ENCODE data around the gene ENHO. TPM values are rescaled to one million over a fixed set of nuclear protein-coding genes. Genes with fewer than 3 reads are reported as not detected.

The ENHO gene
- total RNA-seq, 6 experiments from 2014 or later = 0.19 to 0.57 TPM; not detected in 4

DNA sequence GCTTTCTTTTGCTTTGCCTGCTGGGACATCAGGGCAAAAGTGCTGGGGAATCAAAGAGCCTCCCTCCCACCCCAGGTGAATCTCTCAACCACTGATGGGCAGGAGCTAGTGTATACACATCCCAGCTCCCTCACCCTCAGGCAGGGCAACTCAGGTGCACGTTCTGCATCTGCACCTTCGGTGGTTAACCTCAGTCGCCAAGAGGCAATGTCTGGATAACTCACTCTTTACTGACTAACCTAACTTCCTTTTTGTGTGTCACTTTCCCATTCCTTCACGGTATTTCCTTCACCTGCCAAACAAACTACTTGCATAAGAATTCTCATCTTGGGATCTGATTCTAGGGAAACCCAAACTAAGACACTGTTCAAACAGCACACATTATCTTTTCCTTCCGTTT is 40.5 kb upstream of the ENHO start:
- peaks cover 4% of the 10 kb centered on the region; the same call in 1 of the 2 replicates for H3K36me3 Mint-ChIP-seq (ENCODE audit: low read depth)
- no peak for DNase-seq
- no peak overlapping the region for H3K27ac Mint-ChIP-seq
- no peak overlapping the region for H3K4me3 Mint-ChIP-seq
- 0 out of 2 replicates have a peak, but pooled peaks cover 3% of the 10 kb centered on the region for H3K9me3 Mint-ChIP-seq
- H3K27me3 Mint-ChIP-seq (ENCODE audit: insufficient read depth) = peaks cover 39% of the 10 kb centered on the region
- TF ChIP-seq, protein P1, sequence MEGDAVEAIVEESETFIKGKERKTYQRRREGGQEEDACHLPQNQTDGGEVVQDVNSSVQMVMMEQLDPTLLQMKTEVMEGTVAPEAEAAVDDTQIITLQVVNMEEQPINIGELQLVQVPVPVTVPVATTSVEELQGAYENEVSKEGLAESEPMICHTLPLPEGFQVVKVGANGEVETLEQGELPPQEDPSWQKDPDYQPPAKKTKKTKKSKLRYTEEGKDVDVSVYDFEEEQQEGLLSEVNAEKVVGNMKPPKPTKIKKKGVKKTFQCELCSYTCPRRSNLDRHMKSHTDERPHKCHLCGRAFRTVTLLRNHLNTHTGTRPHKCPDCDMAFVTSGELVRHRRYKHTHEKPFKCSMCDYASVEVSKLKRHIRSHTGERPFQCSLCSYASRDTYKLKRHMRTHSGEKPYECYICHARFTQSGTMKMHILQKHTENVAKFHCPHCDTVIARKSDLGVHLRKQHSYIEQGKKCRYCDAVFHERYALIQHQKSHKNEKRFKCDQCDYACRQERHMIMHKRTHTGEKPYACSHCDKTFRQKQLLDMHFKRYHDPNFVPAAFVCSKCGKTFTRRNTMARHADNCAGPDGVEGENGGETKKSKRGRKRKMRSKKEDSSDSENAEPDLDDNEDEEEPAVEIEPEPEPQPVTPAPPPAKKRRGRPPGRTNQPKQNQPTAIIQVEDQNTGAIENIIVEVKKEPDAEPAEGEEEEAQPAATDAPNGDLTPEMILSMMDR (IDR thresholded peaks at IDR 0.05) = no peak
- H3K4me1 Mint-ChIP-seq (ENCODE audit: low read depth) = peaks cover 7% of the 10 kb centered on the region

DNA sequence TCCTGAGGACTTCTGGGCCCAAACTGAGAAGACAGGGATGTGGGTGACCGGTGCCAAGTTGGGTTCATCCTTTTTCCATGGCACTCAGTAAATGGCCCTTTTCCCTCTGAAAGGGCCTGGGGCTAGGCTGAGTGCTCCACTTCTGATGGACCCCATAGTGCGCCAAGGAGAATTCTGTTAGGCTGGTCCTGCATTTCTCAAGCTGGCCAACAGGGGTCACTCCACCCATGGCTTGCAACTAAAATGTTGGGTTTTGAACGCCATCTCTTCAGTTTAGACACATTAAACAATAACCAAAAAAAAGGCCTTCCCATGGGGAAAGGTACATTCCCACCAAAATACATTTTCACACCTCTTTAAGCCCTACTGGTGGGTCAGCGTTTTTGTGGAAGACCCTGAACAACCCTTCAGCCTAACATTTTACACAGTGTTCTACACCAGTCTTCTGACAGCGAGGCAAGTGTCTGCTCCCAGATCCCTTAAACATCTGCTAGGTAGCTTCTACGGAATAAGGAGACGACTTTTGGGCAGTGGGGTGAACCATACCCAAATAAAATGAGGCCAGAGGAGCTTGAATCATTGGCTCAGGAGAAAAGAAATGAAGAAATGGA is 39.5 kb upstream of the ENHO start:
- no peak for DNase-seq
- TF ChIP-seq, protein P1 (IDR thresholded peaks at IDR 0.05) = peak; percentile 80
- Mint-ChIP-seq H3K4me1 (ENCODE audit: low read depth) (peaks cover 7% of the 10 kb centered on the region), H3K9me3 (0 out of 2 replicates have a peak, but pooled peaks cover 3% of the 10 kb centered on the region), H3K27ac (no peak overlapping the region), H3K36me3 (ENCODE audit: low read depth) (peaks cover 4% of the 10 kb centered on the region; the same call in 1 of the 2 replicates), H3K27me3 (ENCODE audit: insufficient read depth) (peaks cover 42% of the 10 kb centered on the region), H3K4me3 (no peak overlapping the region)

DNA sequence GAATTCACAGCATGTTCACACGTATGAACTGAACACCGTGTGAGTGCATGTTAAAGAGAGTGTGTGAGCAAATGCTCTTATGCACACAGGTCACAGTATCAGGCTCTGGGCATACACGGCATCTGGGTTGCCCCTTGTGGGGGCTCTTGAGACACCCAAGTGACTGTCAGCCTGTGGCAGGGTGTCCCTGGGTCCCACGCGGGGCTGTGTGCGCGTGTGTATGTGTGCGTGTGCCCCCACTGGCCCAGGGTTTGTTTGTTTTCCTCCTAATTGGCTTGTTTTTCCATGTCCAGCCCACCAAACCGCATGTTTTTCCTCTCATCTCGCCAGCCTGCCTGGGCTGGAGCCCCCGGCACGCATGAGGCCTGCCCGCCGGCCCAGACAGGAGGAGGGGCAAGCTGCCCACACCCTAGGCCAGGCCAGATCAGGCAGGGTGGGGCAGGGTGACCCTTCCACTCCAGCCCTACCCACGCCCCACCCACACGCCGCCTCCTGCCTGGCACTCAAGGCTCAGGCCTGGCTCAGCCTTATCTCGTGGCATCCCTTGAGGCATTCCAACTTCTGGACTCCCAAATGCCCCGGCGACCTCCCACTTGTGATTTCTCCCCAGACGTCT is 37.9 kb upstream of the ENHO start:
- no peak overlapping the region for H3K4me3 Mint-ChIP-seq
- H3K9me3 Mint-ChIP-seq = 0 out of 2 replicates have a peak, but pooled peaks cover 3% of the 10 kb centered on the region
- H3K27ac Mint-ChIP-seq = no peak overlapping the region
- TF ChIP-seq, protein P1 (IDR thresholded peaks at IDR 0.05) = no peak
- H3K27me3 Mint-ChIP-seq (ENCODE audit: insufficient read depth) = peaks cover 40% of the 10 kb centered on the region
- no peak for DNase-seq
- peaks cover 7% of the 10 kb centered on the region for H3K4me1 Mint-ChIP-seq (ENCODE audit: low read depth)
- peaks cover 4% of the 10 kb centered on the region; the same call in 1 of the 2 replicates for H3K36me3 Mint-ChIP-seq (ENCODE audit: low read depth)

DNA sequence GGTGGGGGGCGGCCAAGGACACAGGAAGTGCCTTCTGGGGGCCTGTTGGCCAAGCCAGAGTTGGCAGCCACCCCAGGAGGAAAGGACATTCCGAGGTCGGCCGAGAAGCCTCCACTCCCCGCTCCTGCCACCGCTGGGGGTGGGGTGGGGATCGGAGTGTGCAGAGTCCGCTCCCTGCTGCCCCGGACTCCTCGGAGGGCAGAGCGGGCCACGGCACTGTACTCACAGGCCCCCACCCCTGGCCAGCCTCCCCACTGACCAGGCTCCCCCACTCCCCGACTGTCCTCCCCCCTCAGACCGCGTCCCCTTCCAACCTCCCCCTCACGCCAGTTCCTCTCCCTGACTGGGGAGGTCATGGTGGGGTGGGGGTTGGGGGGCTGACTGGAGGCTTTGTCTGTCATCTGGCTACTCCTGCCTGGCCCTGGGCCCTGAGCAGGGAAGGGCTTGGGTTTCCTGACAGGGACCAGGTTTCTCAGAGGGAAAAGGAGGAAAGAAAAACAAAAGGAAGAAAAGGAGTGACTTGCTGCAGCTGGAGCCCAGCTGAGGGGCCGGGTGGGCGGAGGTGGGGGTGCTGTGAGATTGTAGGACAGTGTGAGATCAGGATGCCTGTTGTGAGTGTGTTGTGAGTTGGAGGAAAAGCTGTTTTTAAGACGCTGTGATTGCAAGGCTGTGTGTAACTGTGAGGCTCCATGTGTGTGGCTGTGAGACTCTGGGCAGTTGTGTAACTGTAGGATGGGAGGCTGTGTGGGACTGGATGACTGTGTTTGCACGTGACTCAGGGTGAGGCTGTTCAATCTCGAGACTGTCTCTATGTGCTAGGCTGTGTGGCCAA is 37.0 kb upstream of the ENHO start:
- H3K9me3 Mint-ChIP-seq = 0 out of 2 replicates have a peak, but pooled peaks cover 3% of the 10 kb centered on the region
- peaks cover 40% of the 10 kb centered on the region for H3K27me3 Mint-ChIP-seq (ENCODE audit: insufficient read depth)
- H3K4me1 Mint-ChIP-seq (ENCODE audit: low read depth) = peaks cover 7% of the 10 kb centered on the region
- peak; percentile 41 for DNase-seq
- H3K27ac Mint-ChIP-seq = no peak overlapping the region; the same call in 1 of the 2 replicates
- peak overlapping the region; percentile 35 for H3K4me3 Mint-ChIP-seq
- H3K36me3 Mint-ChIP-seq (ENCODE audit: low read depth) = peaks cover 4% of the 10 kb centered on the region; the same call in 1 of the 2 replicates
- TF ChIP-seq, protein P1 (IDR thresholded peaks at IDR 0.05) = no peak

DNA sequence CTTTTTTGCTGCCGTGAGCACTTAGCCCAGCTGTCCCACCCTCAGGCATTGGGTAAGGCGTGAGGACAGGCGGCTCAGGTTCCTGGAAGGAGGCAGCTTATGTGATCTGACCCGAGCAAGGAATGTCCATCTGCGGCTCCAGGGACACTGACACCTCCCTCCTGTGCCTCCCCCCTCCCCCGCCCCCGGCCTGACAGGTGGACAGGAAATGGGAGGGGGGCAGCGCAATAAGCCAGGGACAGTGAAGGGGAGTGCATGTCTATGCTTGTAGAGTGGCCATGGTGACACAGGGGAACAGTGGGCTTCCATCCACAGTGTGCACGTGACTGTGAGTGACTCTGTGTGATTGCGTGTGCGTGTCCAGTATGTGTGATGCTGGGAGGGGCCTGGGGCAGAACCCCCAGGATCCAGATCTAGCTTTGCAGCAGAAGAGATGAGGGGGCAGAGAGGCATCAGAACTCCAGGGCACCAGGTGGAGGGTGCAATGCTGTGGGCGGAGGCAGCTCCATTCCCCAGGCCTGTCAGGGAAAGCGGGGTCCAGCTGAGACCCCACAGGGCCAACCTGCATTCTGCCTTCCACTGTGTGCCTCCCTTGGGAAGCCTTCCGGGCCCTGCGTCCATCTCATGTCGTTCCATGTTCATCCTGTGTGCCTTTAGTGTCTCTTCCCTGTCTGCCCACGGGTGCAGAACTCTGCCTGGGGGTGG is 36.3 kb upstream of the ENHO start:
- no peak for DNase-seq
- Mint-ChIP-seq H3K9me3 (0 out of 2 replicates have a peak, but pooled peaks cover 3% of the 10 kb centered on the region), H3K4me3 (no peak overlapping the region), H3K4me1 (ENCODE audit: low read depth) (peaks cover 7% of the 10 kb centered on the region), H3K27me3 (ENCODE audit: insufficient read depth) (peaks cover 45% of the 10 kb centered on the region), H3K27ac (no peak overlapping the region), H3K36me3 (ENCODE audit: low read depth) (peaks cover 4% of the 10 kb centered on the region; the same call in 1 of the 2 replicates)
- TF ChIP-seq, protein P1 (IDR thresholded peaks at IDR 0.05) = no peak
